Measurements from ENCODE around the gene DNAJC10.

Gene DNAJC10

DNA sequence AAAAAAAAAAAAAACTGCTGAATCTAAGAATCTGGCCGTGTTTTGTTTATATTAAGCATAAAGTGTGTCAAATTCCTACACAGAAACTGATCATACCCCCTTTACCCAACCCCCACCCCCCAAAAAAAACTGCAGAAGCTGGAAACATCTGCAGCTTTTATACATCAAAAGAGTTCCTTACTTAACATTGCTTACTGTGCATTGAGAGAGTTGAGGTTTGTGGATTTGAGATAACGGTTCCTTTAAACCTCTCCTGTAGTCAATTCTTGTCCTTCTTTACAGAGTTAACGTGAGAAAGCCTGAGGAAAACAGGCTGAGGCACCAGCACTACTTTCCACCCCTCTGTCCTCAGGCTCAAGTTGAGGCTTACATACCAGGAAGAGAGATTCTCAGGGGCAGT lies 115.9 kb downstream of the DNAJC10 start:
- TF ChIP-seq GATA3 (IDR thresholded peaks at IDR 0.05; ENCODE audit: low read depth, low read length): no peak
- TF ChIP-seq GATA2 (IDR thresholded peaks at IDR 0.05; ENCODE audit: low read depth, low read length): no peak

DNA sequence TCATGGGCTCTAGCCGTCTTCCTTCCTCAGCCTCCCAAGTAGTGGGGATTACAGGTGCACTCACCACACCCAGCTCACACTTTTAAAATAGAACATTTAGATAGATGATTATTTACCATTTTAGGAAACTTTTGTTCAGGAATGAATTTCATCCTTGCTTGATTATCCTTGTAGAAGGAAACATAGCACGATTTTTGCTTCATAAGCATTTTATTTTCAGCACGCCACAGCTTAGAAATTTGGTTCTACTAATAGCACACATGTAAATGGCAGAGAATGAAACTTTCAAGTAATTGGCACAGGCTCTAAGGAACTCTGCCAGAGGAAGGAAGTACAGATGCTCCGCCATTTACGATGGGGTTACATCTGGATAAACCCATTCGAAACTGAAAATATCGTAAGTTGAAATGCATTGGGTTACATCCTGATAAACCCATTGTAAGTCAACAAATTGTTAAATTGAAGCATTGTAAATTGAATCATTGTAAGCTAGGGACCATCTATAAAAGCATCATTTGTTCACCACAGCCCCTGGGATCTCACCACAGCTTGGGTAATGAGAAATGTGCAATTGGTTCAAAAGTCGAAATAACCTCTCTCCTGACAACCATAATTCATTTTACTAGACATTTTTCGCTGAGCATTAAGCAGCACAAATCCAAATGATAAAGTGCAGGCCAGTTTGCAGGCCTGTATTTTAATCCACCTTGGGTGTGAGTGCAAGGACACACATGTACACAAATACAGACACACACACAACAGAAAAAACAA lies 117.2 kb downstream of the DNAJC10 start:
- TF ChIP-seq GATA2 (IDR thresholded peaks at IDR 0.05; ENCODE audit: low read depth, low read length) (no peak), GATA3 (IDR thresholded peaks at IDR 0.05; ENCODE audit: low read depth, low read length) (no peak)

DNA sequence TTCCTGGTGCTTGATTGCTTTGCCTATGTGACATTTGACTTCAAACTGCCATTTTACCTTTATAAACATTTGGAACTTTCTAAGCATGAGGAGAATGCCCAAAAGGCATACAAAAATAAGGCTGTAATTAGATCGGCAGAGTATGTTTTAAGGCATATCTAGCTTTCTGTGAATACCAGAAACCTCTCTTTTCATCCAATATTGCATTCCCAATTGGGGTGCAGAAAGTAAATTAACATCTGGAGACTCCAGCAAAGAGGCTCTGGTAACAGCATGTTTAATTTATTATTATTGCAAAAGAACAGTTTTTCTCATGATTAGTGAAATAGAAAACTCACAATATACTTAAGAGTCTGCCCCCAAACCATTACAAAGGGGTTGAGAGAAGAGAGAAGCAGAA lies 118.2 kb downstream of the DNAJC10 start:
- TF ChIP-seq GATA3 (IDR thresholded peaks at IDR 0.05; ENCODE audit: low read depth, low read length) (no peak), GATA2 (IDR thresholded peaks at IDR 0.05; ENCODE audit: low read depth, low read length) (no peak)

DNA sequence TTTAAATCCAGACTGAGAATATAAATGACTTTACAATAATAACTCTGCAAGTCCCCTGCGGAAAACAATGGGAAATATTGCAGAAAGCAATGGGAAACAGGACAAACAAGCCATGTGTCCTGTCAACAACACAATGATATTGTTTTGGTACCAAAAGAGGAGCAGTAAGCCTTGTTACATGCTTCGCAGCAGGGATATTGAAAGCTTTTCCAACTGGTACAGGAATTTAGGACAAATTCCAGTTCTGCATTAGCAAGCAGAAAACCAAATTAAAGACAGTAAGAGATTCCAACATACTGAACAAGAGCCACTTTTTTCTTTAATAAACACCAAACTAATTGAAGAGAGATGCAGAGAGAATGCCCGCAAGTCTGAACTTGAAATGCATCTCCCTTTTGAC lies 120.4 kb downstream of the DNAJC10 start:
- TF ChIP-seq GATA3 (IDR thresholded peaks at IDR 0.05; ENCODE audit: low read depth, low read length): no peak
- no peak for TF ChIP-seq GATA2 (IDR thresholded peaks at IDR 0.05; ENCODE audit: low read depth, low read length)

Data from SH-SY5Y (cell line).